ENCODE data around the gene CDH15.

- TF ChIP-seq MXD4 (CRISPR knock-in tag; IDR thresholded peaks at IDR 0.05; ENCODE audit: borderline replicate concordance): no peak
- no peak for TF ChIP-seq ZNF317 (CRISPR knock-in tag; IDR thresholded peaks at IDR 0.05; ENCODE audit: borderline replicate concordance, low read depth)
- TF ChIP-seq ATF2 (CRISPR knock-in tag; IDR thresholded peaks at IDR 0.05; ENCODE audit: borderline replicate concordance, low read depth): no peak
Measured at GRCh38 chr16:89200124-89200849, 28.7 kb downstream of the CDH15 start, which contains the start of gene SLC22A31.

All from WTC11 (cell line).